Heart left ventricle (tissue), 16 donors: ENCODE results near the gene MRPL43. TPM values are rescaled to one million over a fixed set of nuclear protein-coding genes. Genes with fewer than 3 reads are reported as not detected.

Experiments
- ATAC-seq, 4 donors: fragments of 200-7000 bp; cut with Tn5 transposase; one replicate each; pipeline ENCODE4 v1.9.1; 2020 to 2022; ENCODE audit warnings: moderate library complexity in 4 of 4, mild to moderate bottlenecking in 3 of 4, moderate number of reproducible peaks in 1 of 4
- DNase-seq, 5 donors: peaks; one replicate each; pipeline ENCODE4 v3.0.0-alpha.2; 2020
- H3K27ac ChIP-seq, 12 donors: fragments of 200-600 bp; sonication (generic) in 4 of 12; one replicate each; pipeline versions ENCODE4 v1.5.0 to v1.8.0; 2016 to 2022; ENCODE audit warnings: mild to moderate bottlenecking in 2 of 12
- H3K27me3 ChIP-seq, 9 donors: fragments of 200-600 bp; sonication (generic) in 2 of 9; one replicate each; pipeline versions ENCODE4 v1.5.1 to v1.8.0; 2016 to 2022; ENCODE audit warnings: mild to moderate bottlenecking in 3 of 9
- H3K36me3 ChIP-seq, 9 donors: fragments of 200-600 bp; sonication (generic) in 2 of 9; one replicate each; pipeline versions ENCODE4 v1.5.0 to v1.8.0; 2018 to 2022; ENCODE audit warnings: mild to moderate bottlenecking in 2 of 9
- H3K4me1 ChIP-seq, 12 donors: fragments of 200-600 bp; sonication (generic) in 4 of 12; one replicate each; pipeline versions ENCODE4 v1.5.0 to v1.8.0; 2016 to 2022; ENCODE audit warnings: mild to moderate bottlenecking in 3 of 12
- H3K4me3 ChIP-seq, 12 donors: fragments of 200-600 bp; sonication (generic) in 4 of 12; one replicate each; pipeline versions ENCODE4 v1.5.0 to v1.8.0; 2017 to 2022; ENCODE audit warnings: mild to moderate bottlenecking in 9 of 12, moderate library complexity in 4 of 12
- H3K9me3 ChIP-seq, 12 donors: fragments of 200-600 bp; sonication (generic) in 4 of 12; one replicate each; pipeline versions ENCODE4 v1.5.0 to v1.8.0; 2016 to 2022; ENCODE audit warnings: mild to moderate bottlenecking in 1 of 12
- CTCF ChIP-seq, 12 donors: fragments of 200-600 bp; sonication (generic) in 4 of 12; IDR thresholded peaks; one replicate each; pipeline versions ENCODE4 v1.5.0 to v1.8.0; 2018 to 2022; ENCODE audit warnings: antibody characterized with exemption in 12 of 12, mild to moderate bottlenecking in 5 of 12
- POLR2A ChIP-seq, 2 donors: fragments of 450-650 bp; IDR thresholded peaks; one replicate each; pipeline ENCODE4 v1.6.1; 2017; ENCODE audit warnings: antibody characterized with exemption in 2 of 2, mild to moderate bottlenecking in 2 of 2, moderate library complexity in 2 of 2
- WGBS, 4 donors: extraction: QIAGEN DNeasy Blood & Tissue Kit in 2 of 4; methylation state at CpG; one replicate each; pipeline versions ENCODE4 v1.1.5 to v1.1.7; 2013 to 2018; 5-methylcytosine and 5-hydroxymethylcytosine counted together
- intact Hi-C, 10 donors: fragments of 100-400 bp; cut with DNase I; formaldehyde crosslinking; loops; one replicate each; pipeline versions ENCODE4 v1.11.1 to v1.14.2; 2022
- polyA plus RNA-seq, 2 donors: library from polyadenylated mRNA; stranded (reverse); fragments of 200-250 nt; gene quantifications; one replicate each; pipeline ENCODE4 v1.2.3, GENCODE V29; 2013
- total RNA-seq, 9 donors: library from RNA; depleted of rRNA in 2 of 9; stranded (reverse); fragments of >200 nt in 2 of 9; fragmentation: NEBNext Ultra II Directional in 3 of 9; extraction: Animal tissue kit (Norgen Biotek cat#: 25700) in 3 of 9; gene quantifications; one replicate each; pipeline versions ENCODE4 v1.1.0 to v1.2.4, GENCODE V29; 2016 to 2023
- donor health status: ischemic (EF 13 %, LVEDD 7.1; RV severe dilation, severe dysfunction).
- donor health status: healthy with polysubstance abuse.
- donor health status: DM: no; HTN: yes; CAD: no.
- donor health status: DM: no; HTN: no; CAD: no.
- donor health status: ischemic (EF 25% LVEDD 6.9; RV normal size, moderate dysfunction).
- donor health status: ischemic (EF 25% LVEDD 5.7; RV mildly dilated, moderate dysfunction).
- donor health status: healthy.
- donor health status: DM: yes; HTN: yes; CAD: no.
- donor health status: ischemic (EF 35%, LVEDD 5.7; RV mildly dilated, moderate dysfunction).
- donor health status: nonischemic (EF 11% LVEDD 7.7; RV severe dilation, severe dysfunction).
- donor health status: DM: yes; HTN: yes; CAD: no.
- donor health status: PGD.
- donor health status: ischemic (EF 29% LVEDD 5.4; RV normal size, mild dysfunction).
- donor health status: nonischemic (EF 23%, LVEDD 6.1; RV moderate dilation, normal function).

The MRPL43 gene
- total and polyA plus RNA-seq, 11 donors: 44.8 to 113 (median 59.1) TPM

- ATAC-seq (no peak), DNase-seq (no peak)
- 55 to 59% (median 56%) methylated on average over 10 of the region's 10 CpGs for WGBS, 4 donors
- peaks cover 0 to 46% (median 32%) of the 10 kb centered on the region in 9 donors for H3K36me3 ChIP-seq
- H3K27me3 ChIP-seq: no peaks in the 10 kb centered on the region
- no peaks in the 10 kb centered on the region for H3K9me3 ChIP-seq
- intact Hi-C loops: loop anchor here in 7 of 10 donors (1.0 to 10.0 kb wide), 4 partner anchors 19 to 71 kb away; partner anchors contain the start of gene KAZALD1 (in 1 of the 7)
- peaks cover 0 to 28% (median 14%) of the 10 kb centered on the region in 12 donors for H3K4me1 ChIP-seq
- H3K4me3 ChIP-seq: no peak overlapping the region
- TF ChIP-seq POLR2A (IDR thresholded peaks at IDR 0.05): no peak
- TF ChIP-seq CTCF (IDR thresholded peaks at IDR 0.05): peak; percentile 43 to 87 (median 68)
- H3K27ac ChIP-seq: no peak overlapping the region
These were observed 6.8 kb upstream of the MRPL43 start for GRCh38 chr10:100993986-100994708.

- no peak for DNase-seq
- Histone ChIP-seq H3K4me1 (peaks cover 0 to 31% (median 23%) of the 10 kb centered on the region in 12 donors), H3K9me3 (no peaks in the 10 kb centered on the region), H3K4me3 (no peak overlapping the region), H3K27me3 (no peaks in the 10 kb centered on the region), H3K36me3 (peaks cover 0 to 55% (median 37%) of the 10 kb centered on the region in 9 donors), H3K27ac (no peak overlapping the region)
- no peak for TF ChIP-seq POLR2A (IDR thresholded peaks at IDR 0.05)
- TF ChIP-seq CTCF (IDR thresholded peaks at IDR 0.05): no peak
- no peak for ATAC-seq
- intact Hi-C loops: loop anchor here in 2 of 10 donors (5.0 kb wide), 2 partner anchors 38 to 43 kb away; partner anchors contain the start of genes PDZD7 (in 1 of the 2) and SFXN3 (in 1 of the 2)
- WGBS, 4 donors: 85 to 93% (median 90%) methylated on average over 21 of the region's 21 CpGs
These were observed 1.8 kb upstream of the MRPL43 start for GRCh38 chr10:100989088-100989487.

GRCh38 chr10:100988166-100988565 lies 869 bp upstream of the MRPL43 start:
- H3K4me3 ChIP-seq: peak overlapping the region; percentile 69 to 97 (median 87)
- intact Hi-C loops: loop anchor here in 2 of 10 donors (5.0 kb wide), 2 partner anchors 39 to 44 kb away; partner anchors contain the start of genes PDZD7 (in 1 of the 2) and SFXN3 (in 1 of the 2)
- H3K27me3 ChIP-seq: no peaks in the 10 kb centered on the region
- H3K9me3 ChIP-seq: no peaks in the 10 kb centered on the region
- peaks cover 0 to 31% (median 23%) of the 10 kb centered on the region in 12 donors for H3K4me1 ChIP-seq
- no peak for ATAC-seq
- peaks cover 0 to 56% (median 38%) of the 10 kb centered on the region in 9 donors for H3K36me3 ChIP-seq
- H3K27ac ChIP-seq: peak overlapping the region in 1 of 12 donors; percentile 84
- WGBS, 4 donors: 60 to 66% (median 62%) methylated on average over 7 to 10 of the region's 10 CpGs
- DNase-seq: no peak
- TF ChIP-seq POLR2A (IDR thresholded peaks at IDR 0.05) (no peak), CTCF (IDR thresholded peaks at IDR 0.05) (no peak)

GRCh38 chr10:100987685-100988049 lies 370 bp upstream of the MRPL43 start:
- H3K36me3 ChIP-seq: peaks cover 0 to 56% (median 38%) of the 10 kb centered on the region in 9 donors
- ATAC-seq (no peak), DNase-seq (no peak)
- peak overlapping the region in 11 of 12 donors; percentile 77 to 89 (median 83) for H3K27ac ChIP-seq
- H3K27me3 ChIP-seq: no peaks in the 10 kb centered on the region
- peaks cover 0 to 31% (median 23%) of the 10 kb centered on the region in 12 donors for H3K4me1 ChIP-seq
- no peak for TF ChIP-seq CTCF (IDR thresholded peaks at IDR 0.05)
- TF ChIP-seq POLR2A (IDR thresholded peaks at IDR 0.05): no peak
- intact Hi-C loops: loop anchor here in 2 of 10 donors (5.0 kb wide), 2 partner anchors 40 to 45 kb away; partner anchors contain the start of genes PDZD7 (in 1 of the 2) and SFXN3 (in 1 of the 2)
- 1 to 2% (median 2%) methylated on average over 15 of the region's 15 CpGs for WGBS, 4 donors
- H3K4me3 ChIP-seq: peak overlapping the region; percentile 69 to 97 (median 87)
- no peaks in the 10 kb centered on the region for H3K9me3 ChIP-seq
